Inflammatory macrophage treated with lipopolysaccharide for 4 hours (primary cell): ENCODE results near the gene IL1RAPL1.

ENCODE experiments used
- DNase-seq: peaks from one replicate; pipeline ENCODE4 v3.0.0-alpha.2; 2020

IL1RAPL1 gene

DNA sequence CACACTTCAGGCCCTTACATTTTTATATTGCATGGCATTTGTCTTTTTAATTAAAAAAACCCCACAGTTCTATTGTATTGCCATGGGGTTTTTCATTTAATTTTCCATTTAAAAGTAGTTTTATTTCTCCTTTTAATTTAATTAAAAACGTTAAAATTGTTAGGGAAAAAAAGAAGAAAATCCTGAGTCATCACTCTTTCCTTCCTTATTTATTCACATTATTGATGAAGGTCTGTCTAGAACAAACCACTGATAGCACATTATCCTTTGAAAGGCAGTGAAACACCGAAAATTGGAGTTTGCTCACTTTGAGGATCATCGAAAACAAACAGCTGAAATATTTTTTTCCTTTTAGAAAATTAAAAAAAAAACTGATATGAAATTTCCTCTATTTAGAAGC, 868.5 kb downstream of the IL1RAPL1 start:
- no peak for DNase-seq

- DNase-seq, result no peak
Measured at GRCh38 chrX:29461039-29461438, 873.8 kb downstream of the IL1RAPL1 start.

DNA sequence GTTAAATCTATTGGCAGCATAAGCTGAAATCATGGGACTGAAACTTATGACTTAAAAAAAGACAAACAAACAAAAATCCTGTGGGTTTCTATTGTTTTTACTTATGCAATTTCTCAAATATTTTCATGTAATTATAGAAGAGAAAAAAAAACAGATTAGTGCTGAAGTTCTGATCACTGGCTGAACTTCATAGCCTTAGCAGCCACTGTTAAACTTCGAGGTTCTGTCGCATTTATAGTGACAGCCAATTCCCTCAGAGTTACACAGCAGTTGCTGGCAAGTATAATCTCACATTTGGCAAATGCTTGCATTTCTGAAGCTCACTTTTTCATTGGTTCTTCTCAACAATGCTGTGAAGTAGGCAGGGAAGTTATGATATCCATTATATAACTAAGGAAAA, 879.2 kb downstream of the IL1RAPL1 start:
- DNase-seq, result no peak

GRCh38 chrX:29468911-29469494, 881.8 kb downstream of the IL1RAPL1 start:
- no peak for DNase-seq

DNA sequence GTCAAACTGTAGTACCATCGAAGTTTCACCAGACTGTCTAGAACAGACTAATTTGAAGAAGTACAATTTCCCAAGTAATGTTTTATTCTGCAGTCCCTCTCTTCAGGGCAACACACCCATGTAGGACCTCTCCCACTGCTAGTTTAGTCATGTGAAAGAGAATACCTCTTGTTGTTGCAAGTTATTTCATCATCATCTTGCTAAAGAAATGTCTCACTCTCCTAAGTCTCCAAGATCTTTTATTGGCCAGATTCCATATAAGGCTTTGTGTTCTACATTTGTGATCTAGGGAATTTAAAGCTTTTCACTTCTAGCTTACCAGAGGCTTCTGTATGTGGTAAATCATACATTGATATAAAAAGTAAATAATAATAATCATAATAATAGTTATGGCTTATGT, 882.8 kb downstream of the IL1RAPL1 start:
- DNase-seq, result no peak

DNA sequence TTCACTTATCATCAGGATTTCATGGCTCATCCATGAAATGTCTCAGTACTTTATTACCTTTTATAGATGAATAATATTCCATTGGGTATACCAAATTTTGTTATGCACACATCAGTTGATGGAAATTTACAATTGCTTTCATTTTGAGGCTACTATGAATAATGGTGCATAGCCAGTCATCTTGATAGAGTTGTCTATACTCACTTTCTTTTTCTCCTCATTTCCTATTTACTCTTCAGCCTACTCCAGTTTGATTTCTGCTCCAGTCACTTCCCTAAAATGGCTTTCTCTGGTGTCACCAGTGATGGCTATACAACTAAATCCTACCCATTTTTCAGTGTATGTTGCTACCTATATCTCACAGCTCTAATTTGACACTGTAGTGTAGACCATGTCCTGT, 884.6 kb downstream of the IL1RAPL1 start:
- DNase-seq, result peak; percentile 8

DNA sequence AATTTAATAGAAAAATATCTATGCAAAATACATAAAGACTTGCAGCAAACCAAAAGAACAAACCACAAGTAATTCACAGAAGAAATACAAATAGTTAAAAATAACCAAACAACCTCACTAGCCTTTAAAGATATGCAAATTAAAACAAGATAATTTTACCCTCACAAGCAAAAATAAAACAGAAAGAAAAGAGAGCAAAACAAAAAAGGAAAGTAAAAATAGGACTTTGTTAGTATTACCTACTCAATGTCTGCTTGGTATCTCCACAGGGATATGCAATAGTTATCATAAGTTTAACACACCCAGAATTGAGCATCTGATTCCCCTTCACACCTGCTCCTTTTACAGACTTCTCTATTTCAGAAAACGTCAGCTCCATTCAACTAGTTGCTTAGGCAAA, 890.6 kb downstream of the IL1RAPL1 start:
- DNase-seq, result no peak

DNA sequence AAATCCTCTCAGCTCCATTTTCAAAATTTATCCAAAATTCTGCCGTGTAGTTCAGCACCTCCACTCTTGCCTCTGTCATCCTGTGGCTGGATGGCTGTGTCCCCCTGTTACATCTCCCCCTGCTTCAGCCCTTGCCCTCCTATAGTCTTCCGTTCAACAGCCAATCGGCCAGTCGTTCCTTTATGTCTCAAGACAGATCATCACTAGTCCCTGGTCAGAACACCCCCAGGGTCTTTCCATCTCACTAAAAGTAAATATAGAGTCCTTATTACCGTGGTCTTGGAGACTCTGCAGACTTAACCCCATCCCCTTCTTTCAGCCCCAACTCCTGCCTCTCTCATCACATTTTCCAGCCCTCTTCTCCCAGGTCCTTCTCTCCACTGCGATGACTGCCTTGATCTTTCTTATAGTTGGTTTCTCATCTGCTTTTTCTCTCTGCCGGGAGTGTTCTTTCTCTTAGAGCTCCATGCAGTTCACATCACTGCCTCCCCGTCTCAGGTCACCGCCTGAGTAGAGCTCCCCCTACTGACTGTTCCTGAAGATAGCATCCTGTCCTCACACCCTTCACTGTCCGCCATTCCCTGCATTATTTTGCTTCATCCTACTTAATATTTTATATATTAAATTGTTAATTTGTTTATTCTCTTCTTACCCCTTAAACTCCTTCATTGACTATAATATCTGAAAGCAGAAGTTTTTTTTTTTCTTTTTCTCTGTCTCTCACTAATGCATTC, 891.3 kb downstream of the IL1RAPL1 start:
- DNase-seq, result peak; percentile 34

- DNase-seq, result no peak
Measured at GRCh38 chrX:29487214-29487613, 900.0 kb downstream of the IL1RAPL1 start.

GRCh38 chrX:29487714-29488113, 900.5 kb downstream of the IL1RAPL1 start:
- peak; percentile 39 for DNase-seq

- peak; percentile 59 for DNase-seq
Measured at GRCh38 chrX:29488919-29489318, 901.7 kb downstream of the IL1RAPL1 start.

GRCh38 chrX:29490606-29491005, 903.4 kb downstream of the IL1RAPL1 start:
- DNase-seq, result no peak

GRCh38 chrX:29491659-29492058, 904.4 kb downstream of the IL1RAPL1 start:
- DNase-seq, result no peak

DNA sequence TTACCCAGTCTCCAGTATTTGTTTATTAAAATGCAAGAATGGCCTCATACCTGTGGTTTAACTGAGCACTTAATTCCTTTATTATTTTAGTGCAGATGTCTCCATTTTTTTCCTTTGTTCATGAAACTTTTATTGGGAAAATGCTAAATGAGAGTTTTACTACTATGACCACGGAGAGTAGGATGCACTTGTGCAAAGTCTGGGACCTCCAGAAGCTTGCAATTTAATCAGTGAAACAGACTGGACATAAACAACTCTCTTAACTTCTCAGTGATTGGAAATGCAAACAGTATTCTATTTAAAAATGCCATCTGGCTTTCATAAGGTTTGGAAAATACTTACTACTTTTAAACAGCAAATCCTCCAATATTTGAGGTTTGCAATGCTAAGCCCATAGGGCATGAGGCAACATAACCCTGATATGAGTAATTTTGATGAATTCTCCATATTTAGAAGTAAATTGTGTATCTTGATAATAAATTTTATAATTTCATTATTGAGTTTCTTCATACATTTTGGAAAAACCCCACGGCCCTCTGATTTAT, 909.5 kb downstream of the IL1RAPL1 start:
- DNase-seq, result no peak

DNA sequence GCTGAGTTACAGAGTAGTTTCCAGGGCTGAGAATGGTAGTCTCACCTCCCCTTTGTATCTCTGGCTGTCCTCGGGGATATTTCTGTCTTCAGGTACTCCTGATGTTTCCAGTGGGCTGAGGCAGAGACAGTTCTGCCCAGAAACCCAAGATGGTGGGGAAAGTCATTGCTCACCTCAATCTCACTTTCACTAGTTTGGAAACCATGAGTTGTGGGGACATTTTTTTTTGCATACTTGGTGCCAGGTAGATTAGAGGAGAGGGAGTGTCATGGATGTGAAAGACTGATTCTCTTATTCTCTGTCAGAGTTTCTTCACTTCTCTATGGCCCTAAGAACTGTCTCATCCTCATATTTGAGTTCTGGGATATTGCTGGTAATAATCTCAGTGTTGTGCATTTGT, 919.5 kb downstream of the IL1RAPL1 start:
- DNase-seq, result no peak

- DNase-seq, result no peak
Measured at GRCh38 chrX:29518100-29518499, 930.9 kb downstream of the IL1RAPL1 start.

DNA sequence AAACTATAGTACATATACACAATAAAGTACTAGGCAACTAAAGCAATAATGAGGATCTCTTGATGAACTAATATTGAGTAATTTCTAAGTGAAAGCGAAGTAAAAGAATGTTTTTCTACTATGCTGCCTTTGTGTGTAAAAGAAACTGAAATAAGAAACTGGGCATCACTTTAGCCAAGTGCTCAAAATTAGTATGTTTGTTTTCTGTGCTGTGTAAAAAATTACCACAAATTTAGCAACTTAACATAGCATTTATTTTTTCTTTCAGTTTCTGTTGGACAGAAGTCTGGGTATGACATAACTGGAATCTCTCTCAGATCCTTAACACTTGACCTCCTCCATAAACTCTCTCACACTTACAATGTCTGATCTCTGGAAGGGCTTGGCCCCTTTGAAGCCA, 941.0 kb downstream of the IL1RAPL1 start:
- peak; percentile 39 for DNase-seq

DNA sequence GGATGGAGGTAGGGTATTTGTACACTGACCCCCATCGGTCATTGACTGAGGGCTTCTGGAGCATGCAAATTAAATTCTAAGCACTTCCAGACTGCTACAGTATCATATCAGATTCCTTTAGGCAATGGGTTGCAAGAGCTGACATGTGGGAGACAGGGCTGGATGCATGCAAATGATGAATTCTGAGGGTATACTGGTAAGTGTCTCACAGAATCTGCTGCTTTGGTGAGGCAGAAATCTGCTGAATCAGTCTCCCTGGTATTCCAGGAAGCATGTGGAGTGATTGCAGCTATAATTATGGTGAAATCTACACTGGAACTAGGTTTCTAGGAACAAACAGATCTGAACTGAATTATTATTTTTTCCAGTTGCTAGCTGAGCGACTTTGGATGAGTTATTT, 943.3 kb downstream of the IL1RAPL1 start:
- no peak for DNase-seq

DNA sequence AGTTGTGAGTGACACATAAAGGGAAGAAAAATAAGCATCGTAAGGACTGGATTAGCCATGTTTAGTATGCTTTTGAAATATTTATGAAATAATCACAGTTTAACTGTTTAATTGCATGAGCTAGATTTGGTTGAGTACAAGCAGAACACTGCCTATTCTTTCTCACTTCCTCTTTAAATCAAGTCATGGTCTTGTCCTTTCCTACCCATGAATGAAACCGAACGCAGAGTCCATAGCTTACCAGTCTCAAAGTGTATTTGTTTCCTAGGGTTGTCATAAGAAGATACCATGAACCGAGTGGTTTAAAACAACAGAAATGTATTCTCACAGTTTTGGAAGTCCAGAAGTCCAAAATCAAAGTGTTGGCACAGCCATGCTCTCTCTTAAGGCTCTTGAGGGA, 944.1 kb downstream of the IL1RAPL1 start:
- no peak for DNase-seq

GRCh38 chrX:29535212-29536162, 948.2 kb downstream of the IL1RAPL1 start:
- DNase-seq, result no peak

DNA sequence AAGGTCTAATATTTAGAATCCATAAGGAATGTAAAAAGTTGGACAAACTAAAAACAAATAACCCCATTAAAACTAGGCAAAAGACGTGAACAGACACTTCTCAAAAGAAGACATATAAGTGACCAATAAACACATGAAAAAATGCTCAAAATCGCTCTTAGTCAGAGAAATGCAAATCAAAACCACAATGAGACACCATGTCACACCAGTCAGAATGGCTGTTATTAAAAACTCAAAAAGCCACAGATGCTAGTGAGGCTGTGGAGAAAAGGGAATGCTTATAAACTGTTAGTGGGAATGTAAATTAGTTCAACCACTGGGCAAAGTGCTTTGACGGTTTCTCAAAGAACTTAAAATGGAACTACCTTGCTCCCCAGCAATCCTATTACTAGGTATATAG, 953.8 kb downstream of the IL1RAPL1 start:
- no peak for DNase-seq

- DNase-seq, result no peak
Measured at GRCh38 chrX:29542152-29542551, 954.9 kb downstream of the IL1RAPL1 start.

DNA sequence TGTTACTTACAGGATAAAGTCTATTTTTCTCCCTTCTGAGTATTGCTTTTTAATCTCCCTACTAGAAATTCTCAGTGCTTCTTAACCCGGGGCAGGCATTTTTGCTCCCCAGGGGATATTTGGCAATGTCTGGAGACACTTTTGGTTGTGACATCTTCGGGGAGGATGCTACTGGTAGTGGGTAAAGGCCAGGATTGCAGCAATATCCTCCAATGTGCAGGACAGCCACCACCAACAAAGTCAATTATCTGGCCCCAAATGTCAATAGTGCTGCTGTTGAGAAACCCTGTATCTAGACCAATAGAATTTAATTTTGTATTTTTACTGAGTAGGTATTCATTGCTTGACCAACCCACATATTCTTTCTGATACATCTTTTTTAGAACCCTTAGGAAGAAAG, 958.6 kb downstream of the IL1RAPL1 start:
- no peak for DNase-seq
